PFSK-1 (cell line): ENCODE results near the gene ATP5MC2.

Experiments used
- POLR2AphosphoS5 ChIP-seq: IDR thresholded peaks from 2 replicates; pipeline ENCODE4 v1.6.1; 2012; ENCODE audit warnings: low read depth, mild to moderate bottlenecking, control low read depth, low read length, moderate library complexity
- REST ChIP-seq, 2 experiments: IDR thresholded peaks; 2 replicates each; pipeline versions ENCODE4 v1.6.1 to v1.8.0; 2011 to 2012; ENCODE audit warnings: low read depth in 2 of 2, low read length in 2 of 2, control low read depth in 1 of 2, inconsistent platforms in 1 of 2, mild to moderate bottlenecking in 1 of 2, moderate library complexity in 1 of 2; ENCODE audit not compliant: insufficient read depth in 1 of 2
- SIN3A ChIP-seq: IDR thresholded peaks from 2 replicates; pipeline ENCODE4 v1.6.1; 2012; ENCODE audit warnings: mild to moderate bottlenecking, low read length, moderate library complexity, borderline replicate concordance; ENCODE audit not compliant: insufficient read depth
- TAF1 ChIP-seq: IDR thresholded peaks from 2 replicates; pipeline ENCODE4 v1.6.1; 2012; ENCODE audit warnings: low read length, control low read depth, borderline replicate concordance; ENCODE audit not compliant: insufficient read depth

GRCh38 chr12:53700567-53700966, 24.7 kb upstream of the ATP5MC2 start:
- TF ChIP-seq POLR2AphosphoS5 (no peak), REST (IDR thresholded peaks at IDR 0.05; ENCODE audit: insufficient read depth in 1 of 2, low read depth in 2 of 2, low read length in 2 of 2) (no peak), TAF1 (no peak), SIN3A (no peak)
